GM19328 (cell line): ENCODE results near the gene CLRN1.

Experiments used
- ATAC-seq: cut with Tn5 transposase; IDR thresholded peaks from one replicate; pipeline ENCODE4 v1.9.1; 2021; ENCODE audit warnings: mild to moderate bottlenecking, moderate library complexity; ENCODE audit not compliant: unreplicated experiment

The CLRN1 gene

GRCh38 chr3:150925751-150926201 is 46.8 kb downstream of the CLRN1 start:
- ATAC-seq = peak; percentile 89

- ATAC-seq = no peak
These were observed 49.9 kb downstream of the CLRN1 start for GRCh38 chr3:150922611-150923010.

GRCh38 chr3:150921209-150921608 is 51.3 kb downstream of the CLRN1 start:
- ATAC-seq = no peak

GRCh38 chr3:150920236-150920635 is 52.3 kb downstream of the CLRN1 start:
- no peak for ATAC-seq

GRCh38 chr3:150917951-150918350 is 54.6 kb downstream of the CLRN1 start:
- ATAC-seq = no peak

GRCh38 chr3:150913133-150913922 is 59.2 kb downstream of the CLRN1 start:
- no peak for ATAC-seq

GRCh38 chr3:150912501-150912900 is 60.0 kb downstream of the CLRN1 start:
- ATAC-seq = no peak

GRCh38 chr3:150911771-150912170 is 60.8 kb downstream of the CLRN1 start:
- no peak for ATAC-seq

GRCh38 chr3:150906461-150906860 is 66.1 kb downstream of the CLRN1 start:
- no peak for ATAC-seq

GRCh38 chr3:150905746-150906145 is 66.8 kb downstream of the CLRN1 start:
- no peak for ATAC-seq

- no peak for ATAC-seq
These were observed 67.2 kb downstream of the CLRN1 start, which contains the start of gene MINDY4B for GRCh38 chr3:150905339-150905738. TSS of gene MINDY4B (minus strand) at chr3:150905439. CDS start at chr3:150905439, 0 bp downstream.

GRCh38 chr3:150902988-150903387 is 69.5 kb downstream of the CLRN1 start:
- ATAC-seq = no peak

- ATAC-seq = no peak
These were observed 70.7 kb downstream of the CLRN1 start for GRCh38 chr3:150901793-150902192.

GRCh38 chr3:150899141-150899540 is 73.4 kb downstream of the CLRN1 start:
- no peak for ATAC-seq

GRCh38 chr3:150898046-150898754 is 74.3 kb downstream of the CLRN1 start:
- ATAC-seq = no peak

- no peak for ATAC-seq
These were observed 74.9 kb downstream of the CLRN1 start for GRCh38 chr3:150897592-150897991.

- ATAC-seq = no peak
These were observed 81.7 kb downstream of the CLRN1 start for GRCh38 chr3:150890831-150891230.

GRCh38 chr3:150890295-150890694 is 82.2 kb downstream of the CLRN1 start:
- no peak for ATAC-seq

- no peak for ATAC-seq
These were observed 83.4 kb downstream of the CLRN1 start for GRCh38 chr3:150889106-150889505.

- no peak for ATAC-seq
These were observed 85.5 kb downstream of the CLRN1 start for GRCh38 chr3:150887031-150887430.

- ATAC-seq = no peak
These were observed 87.0 kb downstream of the CLRN1 start for GRCh38 chr3:150885535-150885934.

- no peak for ATAC-seq
These were observed 93.4 kb downstream of the CLRN1 start for GRCh38 chr3:150878996-150879575.
